ENCODE results near the gene ASCL2. TPM values are rescaled to one million over a fixed set of nuclear protein-coding genes. Genes with fewer than 3 reads are reported as not detected.
"Not testable (repeated sequence)": the region's sequence is repeated elsewhere in the genome, so short reads cannot be mapped to it uniquely, and the experiment has no call there.

Gene ASCL2
- total RNA-seq, 1 donor from 2014 or later = 0.16 TPM

GRCh38 chr11:2247496-2247895, 22.9 kb downstream of the ASCL2 start:
- peaks cover 11% of the 10 kb centered on the region for H3K4me1 Mint-ChIP-seq
- H3K4me3 Mint-ChIP-seq = no peak overlapping the region
- H3K27ac Mint-ChIP-seq (ENCODE audit: unreplicated experiment) = no peak overlapping the region
- DNase-seq (ENCODE audit: low read depth, low spot score) = no peak
- peaks cover 2% of the 10 kb centered on the region for H3K9me3 Mint-ChIP-seq
- H3K27me3 Mint-ChIP-seq (ENCODE audit: low read depth) = peaks cover 6% of the 10 kb centered on the region
- no peak for TF ChIP-seq CTCF (conservative IDR thresholded peaks at IDR 0.05)
- no peaks in the 10 kb centered on the region for H3K36me3 Mint-ChIP-seq (ENCODE audit: low read depth)

- TF ChIP-seq CTCF (conservative IDR thresholded peaks at IDR 0.05) = no peak
- H3K9me3 Mint-ChIP-seq = peaks cover 5% of the 10 kb centered on the region
- peaks cover 8% of the 10 kb centered on the region for H3K27me3 Mint-ChIP-seq (ENCODE audit: low read depth)
- H3K4me1 Mint-ChIP-seq = no peaks in the 10 kb centered on the region
- H3K4me3 Mint-ChIP-seq = no peak overlapping the region
- H3K36me3 Mint-ChIP-seq (ENCODE audit: low read depth) = no peaks in the 10 kb centered on the region
- no peak overlapping the region for H3K27ac Mint-ChIP-seq (ENCODE audit: unreplicated experiment)
- no peak for DNase-seq (ENCODE audit: low read depth, low spot score)
Observed at GRCh38 chr11:2240834-2241233, 29.6 kb downstream of the ASCL2 start.

GRCh38 chr11:2237457-2238238, 32.7 kb downstream of the ASCL2 start:
- peaks cover 9% of the 10 kb centered on the region for H3K4me1 Mint-ChIP-seq
- no peak overlapping the region for H3K4me3 Mint-ChIP-seq
- H3K36me3 Mint-ChIP-seq (ENCODE audit: low read depth) = no peaks in the 10 kb centered on the region
- peaks cover 2% of the 10 kb centered on the region for H3K9me3 Mint-ChIP-seq
- no peak for DNase-seq (ENCODE audit: low read depth, low spot score)
- no peak overlapping the region for H3K27ac Mint-ChIP-seq (ENCODE audit: unreplicated experiment)
- no peak for TF ChIP-seq CTCF (conservative IDR thresholded peaks at IDR 0.05)
- peaks cover 7% of the 10 kb centered on the region for H3K27me3 Mint-ChIP-seq (ENCODE audit: low read depth)

- not testable (repeated sequence) for DNase-seq (ENCODE audit: low read depth, low spot score); H3K27ac Mint-ChIP-seq (ENCODE audit: unreplicated experiment); H3K36me3 Mint-ChIP-seq (ENCODE audit: low read depth); H3K4me1 Mint-ChIP-seq; H3K4me3 Mint-ChIP-seq; H3K9me3 Mint-ChIP-seq
- H3K27me3 Mint-ChIP-seq (ENCODE audit: low read depth) = peaks cover 12% of the 10 kb centered on the region
Observed at GRCh38 chr11:2236381-2237134, 33.8 kb downstream of the ASCL2 start.

- no peak for DNase-seq (ENCODE audit: low read depth, low spot score)
- no peak overlapping the region for H3K27ac Mint-ChIP-seq (ENCODE audit: unreplicated experiment)
- H3K36me3 Mint-ChIP-seq (ENCODE audit: low read depth) = no peaks in the 10 kb centered on the region
- H3K4me1 Mint-ChIP-seq = peaks cover 9% of the 10 kb centered on the region
- no peak overlapping the region for H3K4me3 Mint-ChIP-seq
- peaks cover 15% of the 10 kb centered on the region for H3K27me3 Mint-ChIP-seq (ENCODE audit: low read depth)
- TF ChIP-seq CTCF (conservative IDR thresholded peaks at IDR 0.05) = no peak
- H3K9me3 Mint-ChIP-seq = peaks cover 5% of the 10 kb centered on the region
Observed at GRCh38 chr11:2235588-2236326, 34.6 kb downstream of the ASCL2 start.

Data from neural crest cell (in vitro differentiated cells).